Parathyroid adenoma (tissue), 2 donors: ENCODE measurements around the gene SLC39A11.
A peak's percentile ranks its signal among the peaks of the same experiment; 100 is the strongest.
"Not testable (repeated sequence)": the region's sequence is repeated elsewhere in the genome, so short reads cannot be mapped to it uniquely, and the experiment has no call there.

Source experiments
- H2AFZ ChIP-seq: fragments of 300-600 bp; sonication (generic); one replicate; pipeline ENCODE4 v1.7.0; 2017; ENCODE audit warnings: antibody characterized with exemption, mild to moderate bottlenecking
- H3K27ac ChIP-seq: fragments of 300-600 bp; sonication (generic); one replicate; pipeline ENCODE4 v1.7.0; 2017
- H3K27me3 ChIP-seq: fragments of 300-600 bp; sonication (generic); one replicate; pipeline ENCODE4 v1.7.0; 2017; ENCODE audit warnings: low read length; ENCODE audit not compliant: control insufficient read depth, insufficient read depth
- H3K36me3 ChIP-seq: fragments of 300-600 bp; sonication (generic); one replicate; pipeline ENCODE4 v1.7.0; 2017; ENCODE audit warnings: low read length; ENCODE audit not compliant: control insufficient read depth, insufficient read depth
- H3K4me1 ChIP-seq: fragments of 300-600 bp; sonication (generic); one replicate; pipeline ENCODE4 v1.7.0; 2017; ENCODE audit warnings: control low read depth
- H3K4me2 ChIP-seq: fragments of 300-600 bp; sonication (generic); one replicate; pipeline ENCODE4 v1.7.0; 2017; ENCODE audit warnings: low read length
- H3K4me3 ChIP-seq: fragments of 300-600 bp; sonication (generic); one replicate; pipeline ENCODE4 v1.7.0; 2017; ENCODE audit warnings: low read depth, low read length
- H3K79me2 ChIP-seq: fragments of 300-600 bp; sonication (generic); one replicate; pipeline ENCODE4 v1.7.0; 2017; ENCODE audit warnings: control low read depth
- H3K9ac ChIP-seq: fragments of 300-600 bp; sonication (generic); one replicate; pipeline ENCODE4 v1.7.0; 2017; ENCODE audit warnings: mild to moderate bottlenecking
- H3K9me3 ChIP-seq: fragments of 300-600 bp; sonication (generic); one replicate; pipeline ENCODE4 v1.7.0; 2017; ENCODE audit warnings: low read length; ENCODE audit not compliant: control insufficient read depth
- CTCF ChIP-seq: fragments of 300-600 bp; sonication (generic); IDR thresholded peaks from one replicate; pipeline ENCODE4 v1.7.0; 2017; ENCODE audit warnings: antibody characterized with exemption, mild to moderate bottlenecking
- donor health status: primary hyperparathyroidism.

Gene SLC39A11

DNA sequence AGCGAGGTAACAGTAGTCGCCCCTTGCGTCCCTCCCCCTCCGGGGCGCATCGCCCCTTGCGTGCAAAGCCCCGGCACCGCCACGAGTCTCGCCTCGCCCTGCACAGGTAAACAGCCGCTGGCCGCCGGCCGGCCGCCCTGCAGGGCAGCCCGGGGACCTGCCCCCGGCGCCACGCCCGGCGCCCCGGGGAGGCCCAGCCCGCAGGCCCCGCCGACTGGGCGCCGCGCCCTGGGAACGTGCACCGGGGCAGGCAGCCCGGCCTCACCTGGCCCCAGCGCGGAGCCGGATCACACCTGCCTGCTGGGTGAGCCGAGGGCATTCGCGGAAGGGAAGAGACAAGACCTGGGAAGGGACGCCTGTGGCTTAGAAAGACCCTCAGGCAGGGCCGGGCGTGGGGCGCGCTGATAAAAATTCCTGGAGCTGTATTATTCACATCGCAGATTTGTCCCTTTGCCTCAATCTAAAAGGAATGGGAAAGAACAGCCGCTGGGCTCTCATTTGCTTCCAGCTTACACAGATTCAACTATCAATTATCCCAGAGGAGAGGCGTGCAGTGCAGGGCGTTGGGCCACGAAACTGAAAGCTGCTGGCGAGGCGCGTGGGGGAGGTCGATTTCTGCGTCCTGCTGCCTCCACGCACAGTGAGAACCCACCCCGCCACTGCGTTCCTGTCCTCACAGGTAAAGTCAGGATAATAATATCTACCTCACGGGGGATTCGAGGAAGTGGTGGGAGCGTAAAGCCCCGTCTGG lies 451.9 kb downstream of the SLC39A11 start:
- H3K4me1 ChIP-seq: no peaks in the 10 kb centered on the region
- H2AFZ ChIP-seq: no peak overlapping the region
- no peak overlapping the region for H3K9ac ChIP-seq
- peak overlapping the region; percentile 27 for H3K4me3 ChIP-seq
- H3K36me3 ChIP-seq: no peaks in the 10 kb centered on the region
- no peaks in the 10 kb centered on the region for H3K79me2 ChIP-seq
- no peak overlapping the region for H3K27ac ChIP-seq
- no peaks in the 10 kb centered on the region for H3K9me3 ChIP-seq
- no peaks in the 10 kb centered on the region for H3K27me3 ChIP-seq
- no peak for TF ChIP-seq CTCF
- H3K4me2 ChIP-seq: peak overlapping the region; percentile 45

- Histone ChIP-seq H3K36me3 (no peaks in the 10 kb centered on the region), H3K9me3 (no peaks in the 10 kb centered on the region), H3K4me2 (no peak overlapping the region), H3K79me2 (no peaks in the 10 kb centered on the region), H3K4me1 (no peaks in the 10 kb centered on the region), H3K27ac (no peak overlapping the region), H3K4me3 (no peak overlapping the region), H3K27me3 (no peaks in the 10 kb centered on the region), H2AFZ (no peak overlapping the region), H3K9ac (no peak overlapping the region)
- no peak for TF ChIP-seq CTCF
Measured at GRCh38 chr17:72639711-72640110, 452.8 kb downstream of the SLC39A11 start.

- H3K4me2 ChIP-seq, H3K27me3 ChIP-seq, H3K4me3 ChIP-seq, H3K9me3 ChIP-seq, H3K36me3 ChIP-seq, H3K9ac ChIP-seq, H3K27ac ChIP-seq, H3K79me2 ChIP-seq, H2AFZ ChIP-seq, H3K4me1 ChIP-seq: not testable (repeated sequence)
Measured at GRCh38 chr17:72638932-72639331, 453.6 kb downstream of the SLC39A11 start.

GRCh38 chr17:72635034-72635635 lies 457.4 kb downstream of the SLC39A11 start:
- no peak overlapping the region for H3K4me2 ChIP-seq
- H3K9me3 ChIP-seq: no peaks in the 10 kb centered on the region
- no peaks in the 10 kb centered on the region for H3K79me2 ChIP-seq
- no peak overlapping the region for H3K9ac ChIP-seq
- no peak overlapping the region for H3K4me3 ChIP-seq
- H2AFZ ChIP-seq: no peak overlapping the region
- no peaks in the 10 kb centered on the region for H3K4me1 ChIP-seq
- H3K27me3 ChIP-seq: no peaks in the 10 kb centered on the region
- H3K36me3 ChIP-seq: no peaks in the 10 kb centered on the region
- TF ChIP-seq CTCF: no peak
- H3K27ac ChIP-seq: no peak overlapping the region

DNA sequence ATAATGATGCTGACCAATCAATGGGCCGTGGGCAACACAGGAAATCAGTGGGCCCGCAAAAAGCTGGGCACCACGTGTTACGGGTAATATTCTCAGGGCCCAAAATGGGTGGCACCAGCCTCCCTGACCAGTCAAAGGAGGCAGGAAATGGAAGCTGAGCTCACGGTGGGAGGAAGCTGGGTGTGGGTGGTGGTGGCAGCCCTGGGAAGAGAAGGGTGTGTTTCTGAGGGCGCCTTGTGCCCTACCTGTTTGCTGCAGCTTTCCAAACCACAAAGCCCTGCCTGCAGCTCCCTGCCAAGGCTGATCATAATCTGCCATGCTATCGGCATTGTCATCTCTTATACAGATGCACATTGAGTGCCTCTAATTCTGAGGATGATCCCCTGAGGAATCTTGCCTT lies 457.9 kb downstream of the SLC39A11 start:
- Histone ChIP-seq H2AFZ (no peak overlapping the region), H3K9me3 (no peaks in the 10 kb centered on the region), H3K27me3 (no peaks in the 10 kb centered on the region), H3K4me3 (no peak overlapping the region), H3K36me3 (no peaks in the 10 kb centered on the region), H3K4me2 (no peak overlapping the region), H3K79me2 (no peaks in the 10 kb centered on the region), H3K4me1 (no peaks in the 10 kb centered on the region), H3K9ac (no peak overlapping the region), H3K27ac (no peak overlapping the region)
- no peak for TF ChIP-seq CTCF
